ENCODE measurements around the gene USP48. TPM values are rescaled to one million over a fixed set of nuclear protein-coding genes. Genes with fewer than 3 reads are reported as not detected.

Gene USP48
- total RNA-seq, 1 donor from 2014 or later = 39.1 TPM

DNA sequence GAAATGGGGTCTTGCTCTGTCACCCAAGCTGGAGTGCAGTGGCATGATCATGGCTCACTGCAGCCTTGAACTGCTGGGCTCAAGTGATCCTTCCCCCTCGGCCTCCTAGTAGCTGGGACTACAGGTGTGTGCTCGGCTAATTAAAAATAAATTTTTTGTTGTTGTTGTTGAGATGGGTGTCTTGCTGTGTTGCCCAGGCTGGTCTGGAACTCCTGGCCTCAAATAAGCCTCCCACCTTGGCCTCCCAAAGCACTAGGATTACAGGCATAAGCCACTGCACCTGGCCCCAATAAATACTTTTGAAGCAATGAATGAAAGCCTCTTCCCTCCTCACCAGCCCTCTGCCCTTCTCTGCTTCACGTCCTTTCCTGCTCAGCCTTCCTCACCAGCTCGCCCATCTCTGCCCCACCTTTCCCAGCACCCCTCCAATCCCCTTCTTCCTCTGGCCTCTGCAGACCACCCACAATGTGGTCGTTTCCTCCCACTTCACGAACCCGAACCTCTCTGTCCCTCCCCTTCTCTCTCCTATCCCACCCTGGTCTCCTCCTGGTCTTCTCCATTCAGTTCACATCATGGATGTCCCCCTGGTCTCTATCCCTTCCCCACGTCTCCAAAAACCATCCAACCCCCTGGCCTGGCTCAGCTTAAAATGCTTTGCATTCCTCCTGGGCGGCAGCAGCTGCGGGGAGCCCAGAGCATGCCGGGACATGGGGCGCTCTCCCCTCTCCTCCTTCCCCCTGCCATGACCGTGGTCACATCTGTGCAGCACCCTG, 152.2 kb downstream of the USP48 start:
- TF ChIP-seq, protein P1, sequence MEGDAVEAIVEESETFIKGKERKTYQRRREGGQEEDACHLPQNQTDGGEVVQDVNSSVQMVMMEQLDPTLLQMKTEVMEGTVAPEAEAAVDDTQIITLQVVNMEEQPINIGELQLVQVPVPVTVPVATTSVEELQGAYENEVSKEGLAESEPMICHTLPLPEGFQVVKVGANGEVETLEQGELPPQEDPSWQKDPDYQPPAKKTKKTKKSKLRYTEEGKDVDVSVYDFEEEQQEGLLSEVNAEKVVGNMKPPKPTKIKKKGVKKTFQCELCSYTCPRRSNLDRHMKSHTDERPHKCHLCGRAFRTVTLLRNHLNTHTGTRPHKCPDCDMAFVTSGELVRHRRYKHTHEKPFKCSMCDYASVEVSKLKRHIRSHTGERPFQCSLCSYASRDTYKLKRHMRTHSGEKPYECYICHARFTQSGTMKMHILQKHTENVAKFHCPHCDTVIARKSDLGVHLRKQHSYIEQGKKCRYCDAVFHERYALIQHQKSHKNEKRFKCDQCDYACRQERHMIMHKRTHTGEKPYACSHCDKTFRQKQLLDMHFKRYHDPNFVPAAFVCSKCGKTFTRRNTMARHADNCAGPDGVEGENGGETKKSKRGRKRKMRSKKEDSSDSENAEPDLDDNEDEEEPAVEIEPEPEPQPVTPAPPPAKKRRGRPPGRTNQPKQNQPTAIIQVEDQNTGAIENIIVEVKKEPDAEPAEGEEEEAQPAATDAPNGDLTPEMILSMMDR (IDR thresholded peaks at IDR 0.05; ENCODE audit: borderline replicate concordance) = no peak
- Histone ChIP-seq H3K36me3 (no peaks in the 10 kb centered on the region), H3K9me3 (replicated peaks) (no peaks in the 10 kb centered on the region), H3K4me3 (no peak overlapping the region), H3K27ac (replicated peaks) (no peak overlapping the region), H3K27me3 (ENCODE audit: low read depth) (peaks cover 68% of the 10 kb centered on the region), H3K4me1 (peaks cover 8% of the 10 kb centered on the region)
- DNase-seq = no peak
- intact Hi-C loops (cut with micrococcal nuclease) = no loop called here

- H3K36me3 ChIP-seq = no peaks in the 10 kb centered on the region
- H3K4me1 ChIP-seq = peaks cover 8% of the 10 kb centered on the region
- no peaks in the 10 kb centered on the region for H3K9me3 ChIP-seq (replicated peaks)
- H3K27ac ChIP-seq (replicated peaks) = no peak overlapping the region
- DNase-seq = no peak
- intact Hi-C loops (cut with micrococcal nuclease) = no loop called here
- TF ChIP-seq, protein P1 (IDR thresholded peaks at IDR 0.05; ENCODE audit: borderline replicate concordance) = no peak
- H3K4me3 ChIP-seq = no peak overlapping the region
- H3K27me3 ChIP-seq (ENCODE audit: low read depth) = peaks cover 61% of the 10 kb centered on the region
Observed at GRCh38 chr1:21629971-21630370, 153.0 kb downstream of the USP48 start.

DNA sequence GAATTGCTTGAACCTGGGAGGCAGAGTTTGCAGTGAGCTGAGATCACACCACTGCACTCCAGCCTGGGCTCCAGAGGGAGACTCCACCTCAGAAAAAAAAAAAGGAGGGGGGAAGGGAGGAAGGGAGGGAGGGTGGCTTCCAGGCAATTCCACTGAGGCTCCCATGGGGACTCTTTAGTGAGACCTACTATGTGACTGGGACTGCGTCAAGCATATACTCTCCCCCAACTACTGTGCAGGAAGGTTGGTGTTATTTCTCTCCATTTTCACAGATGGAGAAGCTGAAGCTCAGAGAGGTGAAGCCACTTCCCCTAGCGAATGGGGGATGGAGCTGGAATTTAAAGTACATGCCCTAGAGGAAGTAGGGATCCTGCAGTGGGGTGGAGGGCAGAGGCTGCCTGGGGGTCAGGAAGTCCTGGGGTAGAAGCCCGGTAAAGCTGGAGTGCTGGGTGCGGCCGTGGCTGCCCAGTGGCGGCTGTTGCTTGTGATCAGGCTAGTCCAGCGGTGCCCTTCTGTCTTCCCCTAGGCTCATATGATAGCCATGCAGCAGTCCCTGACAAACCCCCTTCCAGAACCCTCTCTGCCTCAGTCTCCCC, 154.1 kb downstream of the USP48 start:
- Histone ChIP-seq H3K27me3 (ENCODE audit: low read depth) (peaks cover 53% of the 10 kb centered on the region), H3K27ac (replicated peaks) (no peak overlapping the region), H3K4me3 (no peak overlapping the region), H3K9me3 (replicated peaks) (no peaks in the 10 kb centered on the region), H3K4me1 (peaks cover 8% of the 10 kb centered on the region), H3K36me3 (no peaks in the 10 kb centered on the region)
- TF ChIP-seq, protein P1 (IDR thresholded peaks at IDR 0.05; ENCODE audit: borderline replicate concordance) = no peak
- intact Hi-C loops (cut with micrococcal nuclease) = no loop called here
- DNase-seq = no peak

Other genes with a start within 250 kb of the USP48 start
- 6.2 TPM for gene RAP1GAP, start 113.8 kb downstream of the USP48 start, total RNA-seq
- gene LDLRAD2, start 29.1 kb upstream of the USP48 start, total RNA-seq = not detected
- 257 TPM for gene HSPG2, start 154.2 kb upstream of the USP48 start, total RNA-seq
- not detected for gene CELA3B, start 193.9 kb upstream of the USP48 start, total RNA-seq
- not detected for gene CELA3A, start 218.5 kb upstream of the USP48 start, total RNA-seq

Data from left ventricle myocardium inferior (tissue), 1 donor.